Pancreas (tissue), 10 donors: ENCODE measurements around the gene SLC12A6. TPM values are rescaled to one million over a fixed set of nuclear protein-coding genes. Genes with fewer than 3 reads are reported as not detected.

ENCODE experiments used
- ATAC-seq, 4 donors: fragments of 200-7000 bp; cut with Tn5 transposase; one replicate each; pipeline versions ENCODE4 v1.8.0 to v1.9.1; 2020; ENCODE audit warnings: mild to moderate bottlenecking in 4 of 4, moderate library complexity in 4 of 4
- DNase-seq, 6 donors: peaks; one replicate each; pipeline ENCODE4 v3.0.0-alpha.2; 2020
- FAIRE-seq: peaks from 2 replicates; lab custom pipeline; 2012; peaks lifted over from hg19 to GRCh38; lab: Jason Lieb, UNC
- H3K27ac ChIP-seq, 4 donors: fragments of 200-600 bp; sonication (generic); 1 replicate in 3 of 4; 2 replicates in 1 of 4; pipeline versions ENCODE4 v1.5.0 to v1.8.0; 2020
- H3K27me3 ChIP-seq, 4 donors: fragments of 200-600 bp; one replicate each; pipeline ENCODE4 v1.8.0; 2021
- H3K36me3 ChIP-seq, 3 donors: fragments of 200-600 bp; sonication (generic) in 1 of 3; one replicate each; pipeline versions ENCODE4 v1.5.0 to v1.8.0; 2020 to 2021
- H3K4me1 ChIP-seq, 3 donors: fragments of 200-600 bp; one replicate each; pipeline ENCODE4 v1.8.0; 2021
- H3K4me3 ChIP-seq, 4 donors: fragments of 200-600 bp; sonication (generic) in 2 of 4; one replicate each; pipeline versions ENCODE4 v1.5.0 to v1.8.0; 2020 to 2021
- H3K9me3 ChIP-seq, 4 donors: fragments of 200-600 bp; one replicate each; pipeline ENCODE4 v1.8.0; 2021
- WGBS, 2 donors: extraction: QIAGEN DNeasy Blood & Tissue Kit; methylation state at CpG; one replicate each; pipeline ENCODE4 v1.1.7; 2013; 5-methylcytosine and 5-hydroxymethylcytosine counted together
- intact Hi-C, 3 donors: fragments of 100-400 bp; cut with DNase I; formaldehyde crosslinking; loops; one replicate each; pipeline versions ENCODE4 v1.11.1 to v1.14.2; 2022
- polyA plus RNA-seq, 2 donors: library from polyadenylated mRNA; stranded (reverse); fragments of 200-250 nt; gene quantifications; one replicate each; pipeline ENCODE4 v1.2.3, GENCODE V29; 2013
- total RNA-seq, 6 donors: library from RNA; stranded (reverse); fragmentation: NEBNext Ultra II Directional in 4 of 6; extraction: Animal tissue kit (Norgen Biotek cat#: 25700) in 4 of 6; gene quantifications; one replicate each; pipeline versions ENCODE4 v1.2.1 to v1.2.4, GENCODE V29; 2021 to 2023
- TF ChIP-seq, protein P1 (sequence below), 4 donors: fragments of 200-600 bp; sonication (generic) in 3 of 4; IDR thresholded peaks; one replicate each; pipeline versions ENCODE4 v1.5.0 to v1.8.0; 2021; ENCODE audit warnings: antibody characterized with exemption in 4 of 4
- donor health status: healthy with polysubstance abuse.
- donor health status: DM: no; HTN: no; CAD: no; lungs with moderate emphysema.
- donor health status: DM: no; HTN: no; CAD: no.
- donor health status: control.
- donor health status: control.
- donor health status: Bipolar disorder and iron deficiency.
- donor health status: DM: yes; HTN: yes; CAD: no.
- donor health status: DM: no; HTN: no; CAD: no.
- donor health status: DM: no; HTN: no; CAD: no.
- donor health status: DM: yes; HTN: yes; CAD: no.

Gene SLC12A6
- total and polyA plus RNA-seq, 8 donors = 2.5 to 13.1 (median 6.0) TPM

DNA sequence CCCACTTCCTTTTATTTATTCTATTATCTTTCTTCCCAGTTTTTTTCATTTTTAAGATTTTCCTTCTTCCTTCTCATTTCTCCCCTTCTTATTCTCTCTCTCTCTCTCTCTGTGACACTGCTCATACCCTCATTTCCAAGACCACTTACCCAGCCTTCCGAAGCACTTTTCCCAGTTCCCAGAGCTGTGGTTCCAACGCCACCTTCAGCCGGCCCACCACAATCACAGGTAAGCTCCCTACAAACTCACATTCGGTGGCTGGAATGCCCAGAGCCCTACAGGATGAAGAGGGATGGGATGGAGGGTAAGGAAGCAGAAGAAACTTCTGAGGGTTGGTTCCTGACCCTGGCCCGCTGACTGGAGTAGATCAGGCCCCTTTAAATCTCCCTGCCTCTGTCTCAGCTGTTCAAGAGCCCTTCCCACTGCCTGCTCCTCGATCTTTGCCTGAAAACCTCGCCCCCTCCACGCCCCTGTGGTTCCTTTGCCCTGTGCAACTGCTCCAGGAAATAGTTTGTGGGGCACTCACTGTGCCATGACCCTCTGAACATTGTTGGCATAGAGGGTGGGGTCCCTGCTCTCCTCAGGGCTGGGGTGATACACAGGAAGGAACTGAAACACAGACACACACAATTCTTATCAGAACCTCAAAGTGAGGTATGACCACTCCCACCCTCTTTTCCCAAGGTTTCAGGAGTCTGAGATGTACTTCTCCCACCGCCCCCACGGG is 24.6 kb upstream of the SLC12A6 start:
- H3K4me1 ChIP-seq = peaks cover 0 to 5% (median 0%) of the 10 kb centered on the region in 3 donors
- WGBS, 2 donors = 86% methylated on average over 10 of the region's 10 CpGs
- no peak for DNase-seq
- ATAC-seq = no peak
- H3K27me3 ChIP-seq = no peaks in the 10 kb centered on the region
- no peak for FAIRE-seq
- no peaks in the 10 kb centered on the region for H3K36me3 ChIP-seq
- intact Hi-C loops = loop anchor here in 1 of 3 donors (10.0 kb wide), 1 partner anchor 127 kb away; no protein-coding TSS in a partner anchor
- TF ChIP-seq, protein P1, sequence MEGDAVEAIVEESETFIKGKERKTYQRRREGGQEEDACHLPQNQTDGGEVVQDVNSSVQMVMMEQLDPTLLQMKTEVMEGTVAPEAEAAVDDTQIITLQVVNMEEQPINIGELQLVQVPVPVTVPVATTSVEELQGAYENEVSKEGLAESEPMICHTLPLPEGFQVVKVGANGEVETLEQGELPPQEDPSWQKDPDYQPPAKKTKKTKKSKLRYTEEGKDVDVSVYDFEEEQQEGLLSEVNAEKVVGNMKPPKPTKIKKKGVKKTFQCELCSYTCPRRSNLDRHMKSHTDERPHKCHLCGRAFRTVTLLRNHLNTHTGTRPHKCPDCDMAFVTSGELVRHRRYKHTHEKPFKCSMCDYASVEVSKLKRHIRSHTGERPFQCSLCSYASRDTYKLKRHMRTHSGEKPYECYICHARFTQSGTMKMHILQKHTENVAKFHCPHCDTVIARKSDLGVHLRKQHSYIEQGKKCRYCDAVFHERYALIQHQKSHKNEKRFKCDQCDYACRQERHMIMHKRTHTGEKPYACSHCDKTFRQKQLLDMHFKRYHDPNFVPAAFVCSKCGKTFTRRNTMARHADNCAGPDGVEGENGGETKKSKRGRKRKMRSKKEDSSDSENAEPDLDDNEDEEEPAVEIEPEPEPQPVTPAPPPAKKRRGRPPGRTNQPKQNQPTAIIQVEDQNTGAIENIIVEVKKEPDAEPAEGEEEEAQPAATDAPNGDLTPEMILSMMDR (IDR thresholded peaks at IDR 0.05) = no peak
- H3K4me3 ChIP-seq = no peak overlapping the region
- H3K27ac ChIP-seq = no peak overlapping the region
- H3K9me3 ChIP-seq = no peaks in the 10 kb centered on the region

DNA sequence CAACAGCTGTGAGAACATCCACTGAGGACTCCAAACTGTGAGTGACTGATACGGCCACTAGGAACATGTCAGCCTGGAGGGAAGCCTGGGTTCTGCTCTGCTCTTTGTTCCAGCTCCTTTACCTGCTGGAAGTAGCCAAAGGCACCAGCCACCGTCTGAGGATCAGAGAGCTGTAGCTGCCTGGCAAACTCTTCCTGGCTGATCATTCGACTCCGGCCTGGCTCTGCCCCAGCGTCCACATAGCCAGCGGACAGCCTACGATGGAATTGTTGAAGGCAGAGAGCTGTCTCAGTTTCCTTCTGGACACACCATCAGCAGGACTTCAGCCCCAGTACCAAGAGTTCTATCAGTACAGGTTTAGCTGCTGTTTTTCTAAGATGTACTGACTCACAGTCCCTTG is 23.7 kb upstream of the SLC12A6 start:
- FAIRE-seq = no peak
- Histone ChIP-seq H3K27ac (no peak overlapping the region), H3K27me3 (no peaks in the 10 kb centered on the region), H3K4me1 (peaks cover 0 to 5% (median 0%) of the 10 kb centered on the region in 3 donors), H3K4me3 (no peak overlapping the region), H3K36me3 (no peaks in the 10 kb centered on the region), H3K9me3 (no peaks in the 10 kb centered on the region)
- TF ChIP-seq, protein P1 (IDR thresholded peaks at IDR 0.05) = no peak
- intact Hi-C loops = loop anchor here in 1 of 3 donors (10.0 kb wide), 1 partner anchor 126 kb away; no protein-coding TSS in a partner anchor
- no peak for DNase-seq
- ATAC-seq = no peak
- WGBS, 2 donors = 87% methylated on average over 7 of the region's 7 CpGs

DNA sequence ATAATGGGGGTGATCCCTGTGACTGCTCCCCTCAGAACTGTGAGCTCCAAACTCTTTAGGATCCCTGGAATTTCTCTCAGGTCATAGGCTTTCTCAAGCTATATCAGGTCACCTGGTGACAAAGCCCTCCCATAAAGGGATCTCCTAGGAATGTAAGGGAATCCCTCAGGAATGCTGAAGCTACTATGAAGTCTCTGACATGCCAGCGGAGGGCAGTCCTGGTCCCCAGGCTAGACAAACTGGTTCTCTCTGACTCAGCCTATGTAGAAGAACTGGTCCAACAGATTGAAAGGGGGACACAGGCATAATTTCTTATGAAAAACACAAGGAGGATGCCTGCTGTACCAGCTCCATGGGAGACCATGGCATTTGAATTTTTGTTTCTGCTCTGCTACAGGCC is 22.7 kb upstream of the SLC12A6 start:
- no peaks in the 10 kb centered on the region for H3K27me3 ChIP-seq
- H3K27ac ChIP-seq = no peak overlapping the region
- peak in 2 of 4 donors; percentile 18 to 19 for ATAC-seq
- no peak for FAIRE-seq
- no peaks in the 10 kb centered on the region for H3K9me3 ChIP-seq
- TF ChIP-seq, protein P1 (IDR thresholded peaks at IDR 0.05) = no peak
- no peaks in the 10 kb centered on the region for H3K4me1 ChIP-seq
- no peak for DNase-seq
- H3K36me3 ChIP-seq = no peaks in the 10 kb centered on the region
- WGBS, 2 donors = 80 to 85% methylated on average over 1 of the region's 1 CpG
- intact Hi-C loops = loop anchor here in 1 of 3 donors (10.0 kb wide), 1 partner anchor 125 kb away; no protein-coding TSS in a partner anchor
- H3K4me3 ChIP-seq = no peak overlapping the region

DNA sequence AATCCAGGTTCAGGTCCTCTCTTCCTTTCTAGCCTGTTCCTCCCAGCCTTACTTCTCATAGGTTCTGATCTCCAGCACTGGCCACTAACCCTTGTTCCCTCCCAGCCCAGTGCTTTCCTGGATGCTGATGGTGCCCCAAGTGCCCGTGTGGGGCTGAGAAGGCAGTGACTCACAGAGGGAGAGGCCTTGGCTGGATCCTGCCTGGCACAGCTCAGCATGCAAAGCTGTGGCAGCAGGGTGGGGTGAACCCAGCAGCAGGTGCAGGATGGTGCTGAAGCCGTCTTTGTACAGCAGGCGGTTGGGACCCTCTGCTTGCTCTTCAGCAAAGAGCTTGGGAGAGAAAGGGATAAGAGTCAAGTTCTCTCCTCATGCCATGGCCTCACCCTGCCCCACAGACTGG is 21.8 kb upstream of the SLC12A6 start:
- TF ChIP-seq, protein P1 (IDR thresholded peaks at IDR 0.05) = no peak
- Histone ChIP-seq H3K27me3 (no peaks in the 10 kb centered on the region), H3K4me3 (no peak overlapping the region), H3K9me3 (no peaks in the 10 kb centered on the region), H3K27ac (no peak overlapping the region), H3K4me1 (no peaks in the 10 kb centered on the region), H3K36me3 (no peaks in the 10 kb centered on the region)
- intact Hi-C loops = no loop called here
- FAIRE-seq (no peak), ATAC-seq (peak in 2 of 4 donors; percentile 29 to 50), DNase-seq (no peak)
- WGBS, 2 donors = 77 to 87% methylated on average over 3 of the region's 3 CpGs

DNA sequence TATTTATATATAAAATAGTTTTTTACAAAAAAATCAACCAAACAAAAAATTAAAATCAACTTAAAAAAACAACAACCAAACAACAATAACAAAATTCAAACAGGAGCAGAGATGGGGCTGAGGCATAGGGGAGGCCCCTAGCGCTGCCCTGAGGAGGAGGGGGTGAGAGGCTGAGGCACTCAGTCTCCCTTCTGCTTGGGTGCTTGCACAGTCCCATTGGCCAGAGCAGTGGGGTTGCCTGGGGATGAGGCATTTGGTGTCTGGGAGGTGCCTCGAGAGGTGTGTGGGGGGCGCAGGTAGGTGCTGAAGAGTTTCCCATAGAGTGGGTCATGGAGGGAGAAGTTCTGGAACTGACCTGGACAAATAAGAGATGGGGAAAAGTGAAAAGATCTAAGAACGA is 21.4 kb upstream of the SLC12A6 start:
- Histone ChIP-seq H3K27me3 (no peaks in the 10 kb centered on the region), H3K4me3 (no peak overlapping the region), H3K4me1 (no peaks in the 10 kb centered on the region), H3K36me3 (no peaks in the 10 kb centered on the region), H3K9me3 (no peaks in the 10 kb centered on the region), H3K27ac (no peak overlapping the region)
- ATAC-seq (no peak), DNase-seq (no peak), FAIRE-seq (no peak)
- 92 to 93% methylated on average over 4 of the region's 4 CpGs for WGBS, 2 donors
- TF ChIP-seq, protein P1 (IDR thresholded peaks at IDR 0.05) = no peak
- intact Hi-C loops = no loop called here
